ENCODE measurements around the gene AMFR.
A peak's percentile ranks its signal among the peaks of the same experiment; 100 is the strongest.

Gene AMFR

GRCh38 chr16:56354016-56354415 lies 71.3 kb downstream of the AMFR start:
- no peak overlapping the region for H3K27ac ChIP-seq (ENCODE audit: low read depth, low read length)
- H3K4me1 ChIP-seq (ENCODE audit: control insufficient read depth in 1 of 2, insufficient read depth in 2 of 2, low read length in 2 of 2) = peaks cover 11 to 18% of the 10 kb centered on the region in 2 experiments
- H3K9me3 ChIP-seq (ENCODE audit: insufficient read depth, low read depth, low read length) = peaks cover 4% of the 10 kb centered on the region
- H3K79me2 ChIP-seq (ENCODE audit: control insufficient read depth, insufficient read depth, low read length, poor library complexity) = no peaks in the 10 kb centered on the region
- no peak overlapping the region for H3K4me2 ChIP-seq (ENCODE audit: low read length)
- no peak overlapping the region for H2BK5ac ChIP-seq (ENCODE audit: low read depth, low read length, poor library complexity)
- no peak overlapping the region for H3K9ac ChIP-seq (ENCODE audit: low read length)
- no peak for DNase-seq
- no peak overlapping the region for H3K23ac ChIP-seq (ENCODE audit: low read length)
- no peak overlapping the region for H2BK12ac ChIP-seq (ENCODE audit: low read length)
- no peak overlapping the region for H4K12ac ChIP-seq (ENCODE audit: low read depth, low read length)
- H3K4ac ChIP-seq (ENCODE audit: low read depth, low read length) = no peak overlapping the region
- H4K8ac ChIP-seq (ENCODE audit: low read depth, low read length) = no peak overlapping the region
- no peak overlapping the region for H3K4me3 ChIP-seq (ENCODE audit: low read depth, low read length)
- no peak overlapping the region for H3K14ac ChIP-seq (ENCODE audit: low read length)
- H3K79me1 ChIP-seq (ENCODE audit: low read length) = no peaks in the 10 kb centered on the region
- H4K91ac ChIP-seq (ENCODE audit: low read depth, low read length) = no peak overlapping the region
- H2AK5ac ChIP-seq (ENCODE audit: low read length) = no peak overlapping the region
- no peak overlapping the region for H2AFZ ChIP-seq (ENCODE audit: insufficient read depth, low read length, poor library complexity)
- H3K18ac ChIP-seq (ENCODE audit: low read length) = no peak overlapping the region
- no CpG with 5 or more reads among the region's 7 CpGs for WGBS (ENCODE audit: extremely low coverage, insufficient coverage, insufficient read length)
- no peaks in the 10 kb centered on the region for H3K36me3 ChIP-seq (ENCODE audit: control insufficient read depth in 1 of 2, insufficient read depth in 2 of 2, low read length in 2 of 2)
- no peak overlapping the region for H2BK120ac ChIP-seq (ENCODE audit: insufficient read depth, low read length, poor library complexity)
- no peaks in the 10 kb centered on the region for H3K27me3 ChIP-seq (ENCODE audit: insufficient read depth, low read length)

DNA sequence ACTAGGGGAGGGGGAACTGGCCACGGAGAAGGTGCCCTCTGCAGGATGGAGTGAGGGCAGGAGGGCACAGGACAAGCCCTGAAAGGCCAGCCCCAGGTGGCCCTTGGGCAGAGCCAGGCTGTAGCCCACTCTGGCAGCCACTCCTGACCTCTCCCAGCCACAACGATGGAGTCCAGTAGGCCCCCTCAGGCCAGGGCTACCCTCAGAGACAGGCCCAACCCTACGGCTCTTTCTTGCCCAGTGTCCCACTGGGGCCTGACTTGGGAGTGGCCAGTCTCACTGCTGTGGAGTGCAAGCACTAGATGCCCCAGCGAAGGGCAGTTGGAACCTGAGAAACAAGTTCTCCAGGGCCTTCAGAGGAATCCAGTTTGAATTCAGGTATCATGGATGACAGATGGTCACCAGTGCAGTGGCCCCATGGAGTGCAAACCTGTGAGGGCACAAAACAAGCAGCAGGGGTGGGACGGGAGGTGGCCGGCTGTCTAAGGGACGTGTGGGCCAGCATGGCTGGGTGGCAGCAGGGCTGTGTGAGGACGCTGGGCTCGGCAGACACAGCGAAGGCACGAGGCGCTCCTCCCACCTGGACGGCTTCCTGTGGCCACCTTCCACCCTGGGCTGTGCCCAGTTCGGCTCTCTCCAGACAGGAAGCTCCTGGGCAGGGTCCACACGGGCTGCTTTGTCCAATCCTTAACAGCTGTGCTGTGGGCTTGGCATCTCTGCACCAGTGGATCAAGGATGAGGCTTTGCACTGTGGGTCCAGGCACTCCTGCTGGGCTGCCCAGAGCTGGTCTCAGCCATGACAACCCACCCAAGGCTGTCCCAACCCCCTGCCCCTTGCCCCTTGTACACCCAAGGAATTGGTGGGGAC lies 72.1 kb downstream of the AMFR start:
- H3K9ac ChIP-seq (ENCODE audit: low read length) = no peak overlapping the region
- no CpG with 5 or more reads among the region's 15 CpGs for WGBS (ENCODE audit: extremely low coverage, insufficient coverage, insufficient read length)
- no peaks in the 10 kb centered on the region for H3K27me3 ChIP-seq (ENCODE audit: insufficient read depth, low read length)

DNA sequence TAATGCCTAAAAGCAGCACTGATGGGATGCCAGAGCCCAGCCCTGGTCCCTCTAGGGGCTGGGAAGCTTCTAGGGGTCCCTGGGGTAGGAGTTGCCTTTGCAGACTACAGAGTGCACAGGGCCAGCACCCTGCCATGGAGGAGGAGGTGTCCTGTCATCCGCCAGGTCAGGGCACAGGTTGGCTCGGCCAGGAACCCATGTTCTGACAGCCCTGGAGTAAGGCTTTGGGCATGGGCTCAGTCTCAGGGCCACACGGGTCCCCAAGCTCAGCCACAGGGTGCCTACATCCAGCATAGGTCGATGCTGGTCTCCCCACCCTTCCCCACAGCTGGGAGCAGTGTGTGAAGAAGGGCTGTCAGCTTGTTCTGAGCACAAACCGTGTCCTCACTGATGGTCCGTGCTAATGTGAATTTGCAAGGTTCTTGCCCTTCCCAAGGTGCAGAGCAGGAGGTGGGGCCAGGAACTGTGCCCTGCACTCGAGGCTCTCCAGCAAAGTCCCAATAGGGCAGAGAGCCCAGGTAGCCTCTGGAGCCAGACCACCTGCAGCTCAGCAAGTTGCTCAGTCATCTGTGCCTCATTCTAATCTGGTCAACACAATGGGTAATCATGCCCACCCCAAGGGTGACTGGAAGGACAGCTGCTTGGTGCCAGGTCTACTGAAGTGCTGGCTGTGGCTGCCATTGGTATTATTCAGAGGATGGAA lies 72.8 kb downstream of the AMFR start:
- H3K27ac ChIP-seq (ENCODE audit: low read depth, low read length) = no peak overlapping the region
- H2BK5ac ChIP-seq (ENCODE audit: low read depth, low read length, poor library complexity) = no peak overlapping the region
- H3K36me3 ChIP-seq (ENCODE audit: control insufficient read depth in 1 of 2, insufficient read depth in 2 of 2, low read length in 2 of 2) = no peaks in the 10 kb centered on the region
- H3K4ac ChIP-seq (ENCODE audit: low read depth, low read length) = no peak overlapping the region
- no peak overlapping the region for H4K12ac ChIP-seq (ENCODE audit: low read depth, low read length)
- no peak overlapping the region for H3K23ac ChIP-seq (ENCODE audit: low read length)
- H3K9ac ChIP-seq (ENCODE audit: low read length) = no peak overlapping the region
- no peak overlapping the region for H2BK120ac ChIP-seq (ENCODE audit: insufficient read depth, low read length, poor library complexity)
- no peak overlapping the region for H3K14ac ChIP-seq (ENCODE audit: low read length)
- no peak overlapping the region for H3K18ac ChIP-seq (ENCODE audit: low read length)
- no peaks in the 10 kb centered on the region for H3K27me3 ChIP-seq (ENCODE audit: insufficient read depth, low read length)
- WGBS (ENCODE audit: extremely low coverage, insufficient coverage, insufficient read length) = no CpG with 5 or more reads among the region's 7 CpGs
- H2AFZ ChIP-seq (ENCODE audit: insufficient read depth, low read length, poor library complexity) = no peak overlapping the region
- peaks cover 11 to 18% of the 10 kb centered on the region in 2 experiments for H3K4me1 ChIP-seq (ENCODE audit: control insufficient read depth in 1 of 2, insufficient read depth in 2 of 2, low read length in 2 of 2)
- H3K79me1 ChIP-seq (ENCODE audit: low read length) = no peaks in the 10 kb centered on the region
- no peak overlapping the region for H3K4me3 ChIP-seq (ENCODE audit: low read depth, low read length)
- no peaks in the 10 kb centered on the region for H3K79me2 ChIP-seq (ENCODE audit: control insufficient read depth, insufficient read depth, low read length, poor library complexity)
- no peak overlapping the region for H4K8ac ChIP-seq (ENCODE audit: low read depth, low read length)
- H2BK12ac ChIP-seq (ENCODE audit: low read length) = no peak overlapping the region
- no peak overlapping the region for H3K4me2 ChIP-seq (ENCODE audit: low read length)
- peaks cover 4% of the 10 kb centered on the region for H3K9me3 ChIP-seq (ENCODE audit: insufficient read depth, low read depth, low read length)
- no peak for DNase-seq
- no peak overlapping the region for H2AK5ac ChIP-seq (ENCODE audit: low read length)
- no peak overlapping the region for H4K91ac ChIP-seq (ENCODE audit: low read depth, low read length)

More for the DNA sequence above, 72.1 kb downstream of the AMFR start:
- peak in 1 of 2 donors; percentile 51 for DNase-seq
- no peaks in the 10 kb centered on the region for H3K79me1 ChIP-seq (ENCODE audit: low read length)
- H4K91ac ChIP-seq (ENCODE audit: low read depth, low read length) = no peak overlapping the region
- H2BK12ac ChIP-seq (ENCODE audit: low read length) = no peak overlapping the region
- no peak overlapping the region for H2BK5ac ChIP-seq (ENCODE audit: low read depth, low read length, poor library complexity)
- peaks cover 4% of the 10 kb centered on the region for H3K9me3 ChIP-seq (ENCODE audit: insufficient read depth, low read depth, low read length)
- H3K4me3 ChIP-seq (ENCODE audit: low read depth, low read length) = no peak overlapping the region
- H4K8ac ChIP-seq (ENCODE audit: low read depth, low read length) = no peak overlapping the region
- no peak overlapping the region for H3K27ac ChIP-seq (ENCODE audit: low read depth, low read length)
- peaks cover 11 to 18% of the 10 kb centered on the region in 2 experiments for H3K4me1 ChIP-seq (ENCODE audit: control insufficient read depth in 1 of 2, insufficient read depth in 2 of 2, low read length in 2 of 2)
- H3K36me3 ChIP-seq (ENCODE audit: control insufficient read depth in 1 of 2, insufficient read depth in 2 of 2, low read length in 2 of 2) = no peaks in the 10 kb centered on the region
- no peak overlapping the region for H3K14ac ChIP-seq (ENCODE audit: low read length)
- H3K79me2 ChIP-seq (ENCODE audit: control insufficient read depth, insufficient read depth, low read length, poor library complexity) = no peaks in the 10 kb centered on the region
- no peak overlapping the region for H2AK5ac ChIP-seq (ENCODE audit: low read length)
- no peak overlapping the region for H3K4ac ChIP-seq (ENCODE audit: low read depth, low read length)
- no peak overlapping the region for H2BK120ac ChIP-seq (ENCODE audit: insufficient read depth, low read length, poor library complexity)
- no peak overlapping the region for H3K18ac ChIP-seq (ENCODE audit: low read length)
- no peak overlapping the region for H4K12ac ChIP-seq (ENCODE audit: low read depth, low read length)
- no peak overlapping the region for H2AFZ ChIP-seq (ENCODE audit: insufficient read depth, low read length, poor library complexity)
- no peak overlapping the region for H3K23ac ChIP-seq (ENCODE audit: low read length)
- H3K4me2 ChIP-seq (ENCODE audit: low read length) = no peak overlapping the region

GRCh38 chr16:56351481-56351880 lies 73.9 kb downstream of the AMFR start:
- WGBS (ENCODE audit: extremely low coverage, insufficient coverage, insufficient read length) = no CpG with 5 or more reads among the region's 6 CpGs
- H3K79me2 ChIP-seq (ENCODE audit: control insufficient read depth, insufficient read depth, low read length, poor library complexity) = no peaks in the 10 kb centered on the region
- no peak overlapping the region for H3K4ac ChIP-seq (ENCODE audit: low read depth, low read length)
- H3K9ac ChIP-seq (ENCODE audit: low read length) = no peak overlapping the region
- H4K91ac ChIP-seq (ENCODE audit: low read depth, low read length) = no peak overlapping the region
- H2AK5ac ChIP-seq (ENCODE audit: low read length) = no peak overlapping the region
- H3K79me1 ChIP-seq (ENCODE audit: low read length) = no peaks in the 10 kb centered on the region
- no peaks in the 10 kb centered on the region for H3K27me3 ChIP-seq (ENCODE audit: insufficient read depth, low read length)
- H2BK120ac ChIP-seq (ENCODE audit: insufficient read depth, low read length, poor library complexity) = no peak overlapping the region
- no peak overlapping the region for H3K27ac ChIP-seq (ENCODE audit: low read depth, low read length)
- DNase-seq = no peak
- no peaks in the 10 kb centered on the region for H3K36me3 ChIP-seq (ENCODE audit: control insufficient read depth in 1 of 2, insufficient read depth in 2 of 2, low read length in 2 of 2)
- H4K8ac ChIP-seq (ENCODE audit: low read depth, low read length) = no peak overlapping the region
- peaks cover 11 to 17% of the 10 kb centered on the region in 2 experiments for H3K4me1 ChIP-seq (ENCODE audit: control insufficient read depth in 1 of 2, insufficient read depth in 2 of 2, low read length in 2 of 2)
- H3K4me2 ChIP-seq (ENCODE audit: low read length) = no peak overlapping the region
- H4K12ac ChIP-seq (ENCODE audit: low read depth, low read length) = no peak overlapping the region
- H3K14ac ChIP-seq (ENCODE audit: low read length) = no peak overlapping the region
- H3K23ac ChIP-seq (ENCODE audit: low read length) = no peak overlapping the region
- no peak overlapping the region for H2BK12ac ChIP-seq (ENCODE audit: low read length)
- no peak overlapping the region for H2BK5ac ChIP-seq (ENCODE audit: low read depth, low read length, poor library complexity)
- H2AFZ ChIP-seq (ENCODE audit: insufficient read depth, low read length, poor library complexity) = no peak overlapping the region
- H3K4me3 ChIP-seq (ENCODE audit: low read depth, low read length) = no peak overlapping the region
- H3K18ac ChIP-seq (ENCODE audit: low read length) = no peak overlapping the region
- H3K9me3 ChIP-seq (ENCODE audit: insufficient read depth, low read depth, low read length) = peaks cover 4% of the 10 kb centered on the region
